ENCODE measurements around the gene MXD3. TPM values are rescaled to one million over a fixed set of nuclear protein-coding genes. Genes with fewer than 3 reads are reported as not detected.

The MXD3 gene
- total RNA-seq, 4 donors from 2014 or later = 2.0 to 11.7 (median 7.8) TPM

GRCh38 chr5:177304392-177305119 lies 7.1 kb downstream of the MXD3 start:
- WGBS, 2 donors = 46 to 55% methylated on average over 13 to 15 of the region's 19 CpGs
- H3K9me3 ChIP-seq = no peaks in the 10 kb centered on the region
- H3K36me3 ChIP-seq = peaks cover 7 to 16% of the 10 kb centered on the region in 2 donors
- H3K27me3 ChIP-seq = no peaks in the 10 kb centered on the region
- H3K4me1 ChIP-seq = peaks cover 35 to 45% of the 10 kb centered on the region in 2 donors
- H3K4me3 ChIP-seq (replicated peaks in 1 of 3) = peak overlapping the region; percentile 9 to 90 (median 87)
- intact Hi-C loops (cut with DNase I) = loop anchor here (5.0 kb wide), 1 partner anchor 192 kb away; no protein-coding TSS in a partner anchor
- H3K27ac ChIP-seq = peak overlapping the region in 2 of 3 donors; percentile 61 to 75
- no peak for DNase-seq
- TF ChIP-seq POLR2A (IDR thresholded peaks at IDR 0.05) (no peak), CTCF (IDR thresholded peaks at IDR 0.05) (no peak)

GRCh38 chr5:177303925-177304391 lies 7.7 kb downstream of the MXD3 start:
- TF ChIP-seq POLR2A (IDR thresholded peaks at IDR 0.05) = no peak
- TF ChIP-seq CTCF (IDR thresholded peaks at IDR 0.05) = no peak
- intact Hi-C loops (cut with DNase I) = no loop called here
- H3K4me1 ChIP-seq = peaks cover 35 to 45% of the 10 kb centered on the region in 2 donors
- H3K9me3 ChIP-seq = no peaks in the 10 kb centered on the region
- WGBS, 2 donors = 0 to 2% methylated on average over 9 to 13 of the region's 25 CpGs
- peak overlapping the region in 2 of 3 donors; percentile 61 to 75 for H3K27ac ChIP-seq
- peak in 1 of 2 donors; percentile 16 for DNase-seq
- H3K4me3 ChIP-seq (replicated peaks in 1 of 3) = peak overlapping the region; percentile 9 to 90 (median 87)
- peaks cover 7 to 16% of the 10 kb centered on the region in 2 donors for H3K36me3 ChIP-seq
- H3K27me3 ChIP-seq = no peaks in the 10 kb centered on the region

- 0% methylated on average over 13 to 31 of the region's 100 CpGs for WGBS, 2 donors
Observed at GRCh38 chr5:177303121-177303924, 8.4 kb downstream of the MXD3 start, which contains the start of the genes PRELID1 and RAB24. Gene PRELID1, plus strand, starts transcription at chr5:177303799. Its CDS starts 187 bp downstream, at chr5:177303986. Gene RAB24, minus strand, starts transcription at chr5:177303719. Its CDS starts 431 bp downstream, at chr5:177303288.

GRCh38 chr5:177302354-177303110 lies 9.2 kb downstream of the MXD3 start:
- intact Hi-C loops (cut with DNase I) = no loop called here
- 33 to 54% methylated on average over 11 to 17 of the region's 24 CpGs for WGBS, 2 donors
- no peak for TF ChIP-seq CTCF (IDR thresholded peaks at IDR 0.05)
- no peak for TF ChIP-seq POLR2A (IDR thresholded peaks at IDR 0.05)
- no peaks in the 10 kb centered on the region for H3K9me3 ChIP-seq
- peaks cover 35 to 45% of the 10 kb centered on the region in 2 donors for H3K4me1 ChIP-seq
- peak overlapping the region in 2 of 3 donors; percentile 61 to 75 for H3K27ac ChIP-seq
- H3K36me3 ChIP-seq = peaks cover 7 to 16% of the 10 kb centered on the region in 2 donors
- peak overlapping the region in 2 of 3 donors; percentile 9 to 90 for H3K4me3 ChIP-seq (replicated peaks in 1 of 3)
- DNase-seq = no peak
- no peaks in the 10 kb centered on the region for H3K27me3 ChIP-seq

More at GRCh38 chr5:177303121-177303924, 8.4 kb downstream of the MXD3 start, which contains the start of the genes PRELID1 and RAB24:
- DNase-seq = peak; percentile 88 to 90
- Histone ChIP-seq H3K4me3 (replicated peaks in 1 of 3) (peak within 1 kb of the TSS; percentile 9 to 90 (median 87)), H3K4me1 (peaks cover 35 to 45% of the 10 kb centered on the region in 2 donors), H3K27ac (peak within 1 kb of the TSS in 2 of 3 donors; percentile 61 to 75), H3K36me3 (peaks cover 7 to 16% of the 10 kb centered on the region in 2 donors), H3K9me3 (no peaks in the 10 kb centered on the region), H3K27me3 (no peaks in the 10 kb centered on the region)
- intact Hi-C loops (cut with DNase I) = no loop called here
- TF ChIP-seq CTCF (IDR thresholded peaks at IDR 0.05) (peak in 2 of 6 experiments; percentile 19 to 34), POLR2A (IDR thresholded peaks at IDR 0.05) (peak in 1 of 2 donors; percentile 71)
